NCI-H187 (cell line): ENCODE results near the gene IFNAR1.
"Not testable (repeated sequence)": the region's sequence is repeated elsewhere in the genome, so short reads cannot be mapped to it uniquely, and the experiment has no call there.

Experiments
- DNase-seq, 2 experiments: peaks; one replicate each; lab custom pipeline; 2025; lab: John Stamatoyannopoulos, UW

The IFNAR1 gene

GRCh38 chr21:33348706-33349105 lies 23.9 kb downstream of the IFNAR1 start:
- DNase-seq = no peak

- DNase-seq = no peak
Measured at GRCh38 chr21:33350676-33351075, 25.9 kb downstream of the IFNAR1 start.

DNA sequence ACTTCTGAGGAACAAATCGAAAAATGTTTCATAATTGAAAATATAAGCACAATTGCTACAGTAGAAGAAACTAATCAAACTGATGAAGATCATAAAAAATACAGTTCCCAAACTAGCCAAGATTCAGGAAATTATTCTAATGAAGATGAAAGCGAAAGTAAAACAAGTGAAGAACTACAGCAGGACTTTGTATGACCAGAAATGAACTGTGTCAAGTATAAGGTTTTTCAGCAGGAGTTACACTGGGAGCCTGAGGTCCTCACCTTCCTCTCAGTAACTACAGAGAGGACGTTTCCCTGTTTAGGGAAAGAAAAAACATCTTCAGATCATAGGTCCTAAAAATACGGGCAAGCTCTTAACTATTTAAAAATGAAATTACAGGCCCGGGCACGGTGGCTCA lies 30.6 kb downstream of the IFNAR1 start:
- no peak for DNase-seq

DNA sequence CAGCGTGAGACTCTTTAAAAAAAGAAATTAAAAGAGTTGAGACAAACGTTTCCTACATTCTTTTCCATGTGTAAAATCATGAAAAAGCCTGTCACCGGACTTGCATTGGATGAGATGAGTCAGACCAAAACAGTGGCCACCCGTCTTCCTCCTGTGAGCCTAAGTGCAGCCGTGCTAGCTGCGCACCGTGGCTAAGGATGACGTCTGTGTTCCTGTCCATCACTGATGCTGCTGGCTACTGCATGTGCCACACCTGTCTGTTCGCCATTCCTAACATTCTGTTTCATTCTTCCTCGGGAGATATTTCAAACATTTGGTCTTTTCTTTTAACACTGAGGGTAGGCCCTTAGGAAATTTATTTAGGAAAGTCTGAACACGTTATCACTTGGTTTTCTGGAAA lies 31.2 kb downstream of the IFNAR1 start:
- DNase-seq = no peak

DNA sequence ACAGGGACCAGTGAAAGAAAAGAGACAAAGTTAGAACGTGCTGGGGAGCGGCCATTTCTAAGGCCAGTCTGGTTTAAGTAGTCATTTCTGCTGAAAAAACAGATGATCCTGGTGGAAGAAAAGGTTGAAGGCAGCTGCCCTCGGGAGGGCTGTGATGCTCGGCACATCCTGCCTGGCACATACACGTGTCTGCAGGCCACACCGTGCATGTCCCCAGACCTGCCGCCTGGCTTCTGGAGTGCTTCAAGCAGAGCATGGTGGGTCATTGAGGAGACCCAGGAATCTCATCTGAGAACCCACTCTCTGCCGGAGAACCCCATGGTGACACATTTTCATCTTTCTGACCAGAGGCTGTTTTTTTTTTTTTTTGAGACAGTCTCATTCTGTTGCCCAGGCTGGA lies 32.4 kb downstream of the IFNAR1 start:
- no peak for DNase-seq

DNA sequence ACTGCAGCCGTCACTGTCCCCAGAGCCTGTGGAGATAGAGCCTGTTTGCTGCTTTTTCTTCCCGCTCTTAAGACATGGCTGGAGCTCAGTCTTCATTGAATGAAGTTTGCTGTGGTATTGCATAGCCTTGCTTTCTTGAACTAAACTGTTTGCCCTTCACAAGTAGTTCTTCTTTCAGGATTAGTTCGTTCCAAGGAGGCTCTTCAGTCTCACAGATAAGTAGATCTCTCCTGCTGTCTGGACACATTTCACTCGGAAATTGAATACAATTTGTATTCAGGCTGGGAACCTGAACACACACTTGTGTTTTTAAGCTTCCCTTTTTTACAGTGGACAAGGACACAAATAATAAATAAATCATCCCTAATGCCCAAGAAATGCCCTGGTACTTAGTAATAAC lies 34.7 kb downstream of the IFNAR1 start:
- no peak for DNase-seq

GRCh38 chr21:33360281-33360680 lies 35.5 kb downstream of the IFNAR1 start:
- DNase-seq = no peak

DNA sequence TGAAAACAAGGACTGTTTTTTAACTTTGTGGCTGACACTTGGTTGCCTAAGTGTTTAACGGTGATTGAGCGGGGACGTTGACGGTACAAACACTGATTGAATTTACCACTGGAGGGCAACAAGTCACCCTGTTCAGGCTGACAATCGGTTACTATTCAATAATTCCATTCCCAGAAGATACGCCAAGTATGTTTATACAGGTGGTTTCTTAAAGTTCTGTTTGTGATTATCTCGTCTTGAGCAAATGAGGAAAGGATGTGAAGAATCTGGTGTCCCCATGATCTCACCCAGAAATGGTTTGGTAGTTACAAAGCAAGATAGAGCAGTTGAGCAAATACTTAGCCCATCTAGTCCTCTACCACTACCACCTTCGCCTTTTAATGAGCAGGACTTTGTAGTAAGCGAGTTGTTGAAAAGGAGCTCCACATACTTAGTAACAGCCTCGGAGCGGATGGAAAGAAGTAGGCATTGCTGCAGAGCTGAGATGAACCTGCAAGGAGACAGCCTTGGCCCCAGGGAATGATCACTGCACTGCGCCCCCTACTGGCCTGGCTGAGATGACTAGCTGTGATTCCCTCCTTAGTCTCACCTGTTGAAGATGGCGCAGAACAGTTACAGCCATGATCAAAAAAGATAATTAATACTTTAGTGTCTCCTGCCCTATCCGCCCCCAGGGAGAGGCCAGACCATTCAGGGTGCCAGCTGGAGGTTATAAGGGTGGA lies 36.3 kb downstream of the IFNAR1 start:
- DNase-seq = peak; percentile 82 to 91

DNA sequence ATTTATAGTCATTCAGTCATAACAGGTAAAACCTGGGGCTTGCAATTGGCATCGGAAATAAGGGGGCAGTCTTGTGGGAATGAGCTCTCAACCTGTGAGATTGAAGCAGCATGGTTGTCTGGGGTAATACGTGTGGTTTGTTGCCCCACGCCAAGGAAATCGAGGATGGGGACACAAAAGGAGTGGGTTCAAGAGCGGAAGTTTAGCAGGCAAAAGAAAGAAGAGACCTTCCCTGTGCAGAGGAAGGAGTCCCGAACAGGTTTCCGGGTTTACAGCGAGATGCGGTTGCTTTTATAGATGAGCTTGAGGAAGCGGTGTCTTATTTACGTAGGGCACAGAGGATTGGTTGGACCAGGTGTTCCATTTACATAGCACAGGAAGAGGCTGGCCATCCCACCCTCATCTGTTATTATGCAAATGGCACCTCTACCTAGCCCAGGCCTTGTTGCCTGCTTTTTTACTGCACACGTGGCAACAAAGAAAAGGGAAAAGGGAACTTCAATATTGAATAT lies 37.3 kb downstream of the IFNAR1 start:
- peak; percentile 84 to 90 for DNase-seq

DNA sequence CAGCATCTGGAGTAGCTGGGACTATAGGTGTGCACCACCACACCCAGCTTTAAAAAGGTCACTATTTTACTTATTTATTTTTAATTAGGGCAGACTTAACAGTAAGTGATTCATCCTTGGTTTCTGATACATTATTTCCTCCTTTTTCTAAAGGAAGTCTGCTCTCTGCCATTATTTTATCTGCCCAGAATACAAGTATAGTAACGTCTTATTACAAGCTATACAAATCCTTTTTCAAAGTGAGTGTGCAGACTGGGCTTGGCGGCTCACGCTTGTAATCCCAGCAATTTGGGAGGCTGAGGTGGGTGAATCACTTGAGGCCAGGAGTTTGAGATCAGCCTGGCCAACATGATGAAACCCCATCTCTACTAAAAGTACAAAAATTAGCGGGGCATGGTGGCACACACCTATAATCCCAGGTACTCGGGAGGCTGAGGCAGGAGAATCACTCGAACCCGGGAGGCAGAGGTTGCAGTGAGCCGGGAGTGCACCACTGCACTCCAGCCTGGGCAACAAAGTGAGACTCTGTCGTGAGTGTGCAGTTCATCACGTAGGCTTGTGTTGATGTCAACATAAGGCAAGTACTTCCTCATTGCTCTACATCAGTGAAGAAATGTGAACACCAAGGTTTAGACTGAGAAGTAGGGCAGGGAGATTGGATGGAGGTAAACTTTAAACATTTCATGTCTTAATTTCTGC lies 39.3 kb downstream of the IFNAR1 start:
- DNase-seq = not testable (repeated sequence)

GRCh38 chr21:33364830-33365229 lies 40.1 kb downstream of the IFNAR1 start:
- no peak for DNase-seq

DNA sequence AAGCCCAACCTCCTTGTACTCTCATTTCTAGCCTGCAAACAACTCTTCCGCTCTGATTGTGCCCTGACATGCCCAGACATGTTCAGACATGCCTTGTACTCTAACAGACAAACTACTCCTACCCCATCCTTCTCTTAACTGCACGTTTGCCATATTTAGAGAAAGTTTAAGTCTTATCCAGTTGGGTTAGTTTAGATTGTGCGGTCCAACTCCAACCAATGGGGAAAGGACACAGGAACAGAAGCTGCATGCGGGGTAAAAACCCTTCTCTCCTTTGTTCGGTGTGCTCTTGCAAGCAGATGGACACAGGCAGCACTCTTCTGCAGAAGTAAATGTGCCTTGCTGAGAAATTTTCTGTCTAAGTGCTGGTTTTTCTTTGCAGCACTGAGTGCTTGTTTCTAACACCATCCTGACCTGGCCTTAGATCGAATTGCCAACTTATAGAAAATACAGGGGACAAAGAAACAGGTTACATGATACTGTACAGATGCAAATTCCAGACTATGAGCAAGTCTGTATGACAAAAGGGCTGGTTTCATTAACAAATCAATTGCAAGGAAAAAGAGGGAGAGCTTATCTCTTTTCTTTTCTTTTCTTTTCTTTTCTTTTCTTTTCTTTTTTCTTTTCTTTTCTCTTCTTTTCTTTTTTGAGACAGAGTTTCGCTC lies 42.7 kb downstream of the IFNAR1 start:
- DNase-seq = no peak

GRCh38 chr21:33368124-33368523 lies 43.4 kb downstream of the IFNAR1 start:
- no peak for DNase-seq

- no peak for DNase-seq
Measured at GRCh38 chr21:33368576-33368975, 43.8 kb downstream of the IFNAR1 start.

DNA sequence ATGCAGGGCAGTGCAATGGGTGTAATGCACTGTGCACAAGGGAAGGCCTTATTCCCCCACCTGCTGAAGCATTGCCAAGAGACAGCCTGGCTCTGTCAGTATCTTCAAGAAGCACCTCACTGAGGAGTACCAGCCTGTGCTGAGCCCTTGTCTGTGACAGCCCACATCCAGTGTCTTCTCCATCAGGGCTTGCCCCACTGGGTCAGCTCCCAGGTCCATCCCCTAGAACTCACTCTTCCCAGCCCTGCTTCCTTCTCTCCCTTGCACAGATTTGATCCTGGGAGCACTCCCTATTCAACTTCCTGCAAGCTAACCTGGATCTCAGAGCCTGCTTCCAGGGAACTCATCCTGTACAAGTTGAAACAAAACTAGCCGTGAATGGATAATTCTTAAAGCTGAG lies 44.8 kb downstream of the IFNAR1 start:
- no peak for DNase-seq

DNA sequence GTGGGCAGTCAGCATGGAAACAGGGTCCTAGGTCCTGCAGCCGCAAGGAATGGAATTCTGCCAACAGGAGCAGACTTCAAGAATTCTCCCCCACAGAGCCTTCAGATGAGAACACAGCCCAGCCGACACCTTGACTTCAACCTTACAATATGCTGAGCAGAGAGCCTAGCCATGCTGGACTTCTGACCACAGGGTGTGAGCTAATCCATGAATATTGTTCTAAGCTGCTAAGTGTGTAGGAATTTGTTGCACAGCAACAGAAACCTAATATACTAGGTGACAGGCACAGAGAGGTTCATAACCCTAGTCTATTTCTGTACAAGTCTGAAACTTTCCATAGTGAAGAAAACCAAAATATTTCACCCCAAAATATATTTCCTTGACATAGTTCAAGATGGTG lies 45.5 kb downstream of the IFNAR1 start:
- no peak for DNase-seq

DNA sequence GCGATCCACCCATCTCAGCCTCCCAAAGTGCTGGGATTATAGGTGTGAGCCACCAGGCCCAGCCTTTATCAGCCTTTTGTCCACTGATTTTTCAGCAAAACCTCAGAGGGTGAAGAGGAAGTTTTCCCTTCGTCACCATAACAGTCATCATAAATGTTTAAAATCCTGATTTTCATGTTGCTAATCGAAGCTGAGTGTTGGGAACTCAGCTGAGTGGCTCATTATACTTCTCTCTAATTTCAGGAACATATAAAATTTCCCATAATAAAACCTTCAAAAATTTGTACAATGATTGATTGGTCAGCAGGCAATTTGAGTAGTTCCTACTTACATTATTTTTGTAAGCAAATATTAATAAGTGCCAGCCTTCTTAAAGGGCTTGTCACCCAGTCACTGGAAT lies 46.6 kb downstream of the IFNAR1 start:
- DNase-seq = no peak

DNA sequence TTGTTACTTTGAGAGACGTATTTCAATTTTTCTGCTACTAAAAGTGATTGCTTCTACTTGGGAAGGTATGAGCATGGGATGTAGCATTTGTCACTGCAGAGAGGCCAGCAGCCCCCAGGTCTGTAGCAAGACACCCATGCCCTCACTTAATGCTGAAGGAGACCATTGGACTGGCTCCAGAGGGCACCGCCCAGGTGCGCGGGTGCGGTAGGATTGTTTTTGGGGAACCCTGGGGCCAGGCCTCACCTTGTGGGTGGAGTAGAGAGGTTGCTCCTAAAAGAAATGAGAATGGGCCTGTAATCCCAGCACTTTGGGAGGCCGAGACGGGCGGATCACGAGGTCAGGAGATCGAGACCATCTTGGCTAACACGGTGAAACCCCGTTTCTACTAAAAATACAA lies 47.8 kb downstream of the IFNAR1 start:
- no peak for DNase-seq

GRCh38 chr21:33373451-33373850 lies 48.7 kb downstream of the IFNAR1 start:
- DNase-seq = no peak

GRCh38 chr21:33374080-33374449 lies 49.3 kb downstream of the IFNAR1 start:
- DNase-seq = no peak

DNA sequence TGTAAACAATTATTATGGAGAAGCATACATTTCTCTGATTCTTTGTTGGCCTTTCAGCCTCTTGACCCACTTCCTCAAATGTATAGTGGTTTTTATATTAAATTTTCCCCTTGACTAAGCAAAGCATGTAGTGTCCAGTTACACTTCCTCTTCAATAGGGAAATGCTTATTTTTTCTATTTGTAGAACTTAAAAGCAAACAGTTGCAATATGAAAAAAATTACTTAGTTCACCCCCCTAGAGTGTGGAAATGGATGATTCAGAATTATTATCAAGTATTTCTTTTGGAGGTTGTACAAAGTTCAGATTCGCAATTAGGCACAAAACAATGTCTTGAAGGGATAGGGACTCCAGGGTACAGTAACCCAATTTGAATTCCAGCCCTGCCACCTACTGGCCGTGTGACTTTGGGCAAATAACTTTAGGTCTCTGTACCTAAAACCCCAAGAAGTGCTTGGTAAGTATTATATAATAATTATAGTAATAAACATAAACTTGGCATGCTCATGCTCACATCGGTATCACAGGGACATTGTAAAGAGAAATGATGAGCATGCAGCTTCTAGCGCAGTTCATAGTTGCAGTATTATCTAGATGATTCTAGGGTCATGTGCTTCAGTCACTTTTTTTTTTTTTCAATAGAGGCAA lies 49.8 kb downstream of the IFNAR1 start:
- peak; percentile 9 to 17 for DNase-seq

- DNase-seq = no peak
Measured at GRCh38 chr21:33375101-33375644, 50.4 kb downstream of the IFNAR1 start.
